Esophagus (tissue), 2 donors: Measurements from ENCODE around the gene VAV1. TPM values are rescaled to one million over a fixed set of nuclear protein-coding genes. Genes with fewer than 3 reads are reported as not detected.
"Not testable (repeated sequence)": the region's sequence is repeated elsewhere in the genome, so short reads cannot be mapped to it uniquely, and the experiment has no call there.

Source experiments
- H3K27ac ChIP-seq, 2 donors: one replicate each; pipeline ENCODE4 v1.5.1; 2013; ENCODE audit warnings: low read depth in 2 of 2, mild to moderate bottlenecking in 2 of 2, inconsistent platforms in 1 of 2, low read length in 1 of 2, moderate library complexity in 1 of 2
- H3K27me3 ChIP-seq, 2 donors: one replicate each; pipeline ENCODE4 v1.6.1; 2013; ENCODE audit warnings: low read length in 2 of 2, control low read depth in 1 of 2, mild to moderate bottlenecking in 1 of 2; ENCODE audit not compliant: insufficient read depth in 2 of 2, control insufficient read depth in 1 of 2
- H3K36me3 ChIP-seq, 2 donors: one replicate each; pipeline ENCODE4 v1.6.1; 2013; ENCODE audit warnings: low read length in 1 of 2; ENCODE audit not compliant: control insufficient read depth in 2 of 2, insufficient read depth in 2 of 2
- H3K4me1 ChIP-seq, 2 donors: one replicate each; pipeline ENCODE4 v1.6.1; 2013; ENCODE audit warnings: low read length in 1 of 2; ENCODE audit not compliant: control insufficient read depth in 2 of 2, insufficient read depth in 2 of 2
- H3K4me3 ChIP-seq, 2 donors: one replicate each; pipeline ENCODE4 v1.5.1; 2013; ENCODE audit warnings: low read length in 2 of 2, mild to moderate bottlenecking in 2 of 2, low read depth in 1 of 2, moderate library complexity in 1 of 2
- H3K9me3 ChIP-seq, 2 donors: one replicate each; pipeline ENCODE4 v1.6.1; 2013; ENCODE audit warnings: mild to moderate bottlenecking in 2 of 2, low read depth in 1 of 2, low read length in 1 of 2, moderate library complexity in 1 of 2; ENCODE audit not compliant: control insufficient read depth in 2 of 2, insufficient read depth in 1 of 2
- WGBS, 2 donors: extraction: QIAGEN DNeasy Blood & Tissue Kit; methylation state at CpG; one replicate each; pipeline ENCODE4 v1.1.7; 2013; 5-methylcytosine and 5-hydroxymethylcytosine counted together
- polyA plus RNA-seq, 2 donors: library from polyadenylated mRNA; stranded (reverse); fragments of 200-250 nt; gene quantifications; one replicate each; pipeline ENCODE4 v1.2.3, GENCODE V29; 2013
- donor health status: healthy with polysubstance abuse.
- donor health status: Bipolar disorder and iron deficiency.

VAV1 gene
- polyA plus RNA-seq, 2 donors = 1.3 to 8.4 TPM

- WGBS, 2 donors = 2 to 3% methylated on average over 43 to 47 of the region's 47 CpGs
- Histone ChIP-seq H3K36me3 (peaks cover 0 to 2% of the 10 kb centered on the region in 2 donors), H3K27me3 (no peaks in the 10 kb centered on the region), H3K4me1 (peaks cover 3% of the 10 kb centered on the region in 2 donors), H3K9me3 (no peaks in the 10 kb centered on the region), H3K4me3 (peak within 1 kb of the TSS; percentile 60 to 64), H3K27ac (peak within 1 kb of the TSS; percentile 91 to 98)
These were observed 4.9 kb upstream of the VAV1 start, which contains the start of gene SH2D3A for GRCh38 chr19:6767357-6768235. Gene SH2D3A, minus strand, starts transcription at chr19:6767435. Its CDS starts 3,687 bp downstream, at chr19:6763748.

- Histone ChIP-seq H3K4me1 (peaks cover 3% of the 10 kb centered on the region in 2 donors), H3K27me3 (no peaks in the 10 kb centered on the region), H3K36me3 (peaks cover 0 to 2% of the 10 kb centered on the region in 2 donors), H3K27ac (peak overlapping the region; percentile 52 to 77), H3K9me3 (no peaks in the 10 kb centered on the region), H3K4me3 (no peak overlapping the region)
- 49 to 65% methylated on average over 7 to 8 of the region's 8 CpGs for WGBS, 2 donors
These were observed 4.2 kb upstream of the VAV1 start for GRCh38 chr19:6768236-6768785.

GRCh38 chr19:6769006-6769619 lies 3.4 kb upstream of the VAV1 start:
- H3K4me3 ChIP-seq = no peak overlapping the region
- no peak overlapping the region for H3K27ac ChIP-seq
- no peaks in the 10 kb centered on the region for H3K27me3 ChIP-seq
- peaks cover 3% of the 10 kb centered on the region in 2 donors for H3K4me1 ChIP-seq
- H3K36me3 ChIP-seq = no peaks in the 10 kb centered on the region
- WGBS, 2 donors = 57 to 61% methylated on average over 11 of the region's 11 CpGs
- no peaks in the 10 kb centered on the region for H3K9me3 ChIP-seq

- not testable (repeated sequence) for H3K36me3 ChIP-seq, H3K9me3 ChIP-seq, H3K27ac ChIP-seq, H3K4me3 ChIP-seq, H3K27me3 ChIP-seq, H3K4me1 ChIP-seq
- 87 to 94% methylated on average over 7 of the region's 7 CpGs for WGBS, 2 donors
These were observed 870 bp upstream of the VAV1 start for GRCh38 chr19:6771648-6772027.

GRCh38 chr19:6772866-6773322 lies 386 bp downstream of the VAV1 start:
- Histone ChIP-seq H3K27me3 (no peaks in the 10 kb centered on the region), H3K4me3 (peak overlapping the region; percentile 26 to 58), H3K27ac (no peak overlapping the region), H3K9me3 (no peaks in the 10 kb centered on the region), H3K4me1 (no peaks in the 10 kb centered on the region), H3K36me3 (no peaks in the 10 kb centered on the region)
- WGBS, 2 donors = 52 to 64% methylated on average over 12 to 14 of the region's 14 CpGs

- Histone ChIP-seq H3K4me3 (peak overlapping the region; percentile 26 to 58), H3K4me1 (no peaks in the 10 kb centered on the region), H3K27ac (no peak overlapping the region), H3K27me3 (no peaks in the 10 kb centered on the region), H3K36me3 (no peaks in the 10 kb centered on the region), H3K9me3 (no peaks in the 10 kb centered on the region)
- 41 to 53% methylated on average over 8 of the region's 8 CpGs for WGBS, 2 donors
These were observed 919 bp downstream of the VAV1 start for GRCh38 chr19:6773323-6773931.

- 67% methylated on average over 11 of the region's 11 CpGs for WGBS, 2 donors
- no peaks in the 10 kb centered on the region for H3K36me3 ChIP-seq
- H3K4me1 ChIP-seq = no peaks in the 10 kb centered on the region
- H3K27me3 ChIP-seq = no peaks in the 10 kb centered on the region
- no peak overlapping the region for H3K4me3 ChIP-seq
- no peak overlapping the region for H3K27ac ChIP-seq
- H3K9me3 ChIP-seq = no peaks in the 10 kb centered on the region
These were observed 2.6 kb downstream of the VAV1 start for GRCh38 chr19:6774821-6775707.

- H3K9me3 ChIP-seq, H3K4me1 ChIP-seq, H3K4me3 ChIP-seq, H3K27me3 ChIP-seq, H3K36me3 ChIP-seq, H3K27ac ChIP-seq: not testable (repeated sequence)
These were observed 3.5 kb downstream of the VAV1 start for GRCh38 chr19:6776045-6776444.

GRCh38 chr19:6776999-6777398 lies 4.5 kb downstream of the VAV1 start:
- no peaks in the 10 kb centered on the region for H3K27me3 ChIP-seq
- H3K4me3 ChIP-seq = no peak overlapping the region
- H3K27ac ChIP-seq = no peak overlapping the region
- no peaks in the 10 kb centered on the region for H3K4me1 ChIP-seq
- no peaks in the 10 kb centered on the region for H3K9me3 ChIP-seq
- 95 to 96% methylated on average over 4 of the region's 4 CpGs for WGBS, 2 donors
- H3K36me3 ChIP-seq = no peaks in the 10 kb centered on the region
